GM12875 (cell line): Measurements from ENCODE around the gene TCF7L2.

ENCODE experiments used
- H3K4me3 ChIP-seq: one replicate; pipeline ENCODE4 v1.5.1; 2011; ENCODE audit warnings: low read depth, low read length, control low read depth
- CTCF ChIP-seq: IDR thresholded peaks from 2 replicates; pipeline ENCODE4 v1.5.1; 2011; ENCODE audit warnings: low read depth, mild to moderate bottlenecking, control low read depth, inconsistent platforms, low read length, moderate library complexity, borderline replicate concordance; ENCODE audit not compliant: insufficient read depth

The TCF7L2 gene

GRCh38 chr10:113073549-113074189, 123.6 kb downstream of the TCF7L2 start:
- no peak overlapping the region for H3K4me3 ChIP-seq
- no peak for TF ChIP-seq CTCF

GRCh38 chr10:113076949-113077348, 126.9 kb downstream of the TCF7L2 start:
- TF ChIP-seq CTCF, result no peak
- no peak overlapping the region for H3K4me3 ChIP-seq

- TF ChIP-seq CTCF, result no peak
- H3K4me3 ChIP-seq, result no peak overlapping the region
Measured at GRCh38 chr10:113078282-113078907, 128.3 kb downstream of the TCF7L2 start.

- TF ChIP-seq CTCF, result no peak
- H3K4me3 ChIP-seq, result no peak overlapping the region
Measured at GRCh38 chr10:113080061-113080924, 130.2 kb downstream of the TCF7L2 start.

- TF ChIP-seq CTCF, result no peak
- H3K4me3 ChIP-seq, result no peak overlapping the region
Measured at GRCh38 chr10:113080925-113081229, 130.8 kb downstream of the TCF7L2 start.

GRCh38 chr10:113084031-113084430, 134.0 kb downstream of the TCF7L2 start:
- TF ChIP-seq CTCF, result no peak
- no peak overlapping the region for H3K4me3 ChIP-seq

GRCh38 chr10:113085776-113086175, 135.7 kb downstream of the TCF7L2 start:
- H3K4me3 ChIP-seq, result no peak overlapping the region
- TF ChIP-seq CTCF, result no peak
